Hepatocyte (in vitro differentiated cells): ENCODE results near the gene SLC25A34.

Experiments used
- EZH2 ChIP-seq: fragments of 200-600 bp; sonication (generic); IDR thresholded peaks from 2 replicates; pipeline ENCODE4 v1.6.1; 2016; ENCODE audit warnings: antibody characterized with exemption, mild to moderate bottlenecking, borderline replicate concordance
- EZH2phosphoT487 ChIP-seq: fragments of 200-600 bp; sonication (generic); IDR thresholded peaks from one replicate; pipeline ENCODE4 v1.6.1; 2018; ENCODE audit warnings: antibody characterized with exemption, mild to moderate bottlenecking, low read depth, moderate library complexity; ENCODE audit not compliant: unreplicated experiment, severe bottlenecking
- TF ChIP-seq, protein P1 (sequence below): fragments of 200-600 bp; sonication (generic); IDR thresholded peaks from 2 replicates; pipeline ENCODE4 v1.5.1; 2016; ENCODE audit warnings: antibody characterized with exemption, mild to moderate bottlenecking; ENCODE audit not compliant: poor library complexity

DNA sequence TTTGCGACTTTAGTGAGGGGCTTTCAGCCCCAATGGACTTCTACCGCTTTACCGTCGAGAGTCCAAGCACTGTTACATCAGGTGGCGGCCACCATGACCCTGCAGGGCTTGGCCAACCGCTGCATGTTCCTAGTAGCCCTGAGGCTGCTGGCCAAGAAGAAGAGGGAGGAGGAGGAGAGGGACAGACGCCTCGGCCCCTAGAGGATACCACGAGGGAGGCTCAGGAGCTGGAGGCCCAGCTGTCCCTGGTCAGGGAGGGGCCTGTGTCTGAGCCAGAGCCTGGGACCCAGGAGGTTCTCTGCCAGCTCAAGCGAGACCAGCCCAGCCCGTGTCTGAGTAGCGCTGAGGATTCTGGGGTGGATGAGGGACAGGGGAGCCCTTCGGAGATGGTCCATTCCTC is 8.6 kb upstream of the SLC25A34 start:
- TF ChIP-seq, protein P1, sequence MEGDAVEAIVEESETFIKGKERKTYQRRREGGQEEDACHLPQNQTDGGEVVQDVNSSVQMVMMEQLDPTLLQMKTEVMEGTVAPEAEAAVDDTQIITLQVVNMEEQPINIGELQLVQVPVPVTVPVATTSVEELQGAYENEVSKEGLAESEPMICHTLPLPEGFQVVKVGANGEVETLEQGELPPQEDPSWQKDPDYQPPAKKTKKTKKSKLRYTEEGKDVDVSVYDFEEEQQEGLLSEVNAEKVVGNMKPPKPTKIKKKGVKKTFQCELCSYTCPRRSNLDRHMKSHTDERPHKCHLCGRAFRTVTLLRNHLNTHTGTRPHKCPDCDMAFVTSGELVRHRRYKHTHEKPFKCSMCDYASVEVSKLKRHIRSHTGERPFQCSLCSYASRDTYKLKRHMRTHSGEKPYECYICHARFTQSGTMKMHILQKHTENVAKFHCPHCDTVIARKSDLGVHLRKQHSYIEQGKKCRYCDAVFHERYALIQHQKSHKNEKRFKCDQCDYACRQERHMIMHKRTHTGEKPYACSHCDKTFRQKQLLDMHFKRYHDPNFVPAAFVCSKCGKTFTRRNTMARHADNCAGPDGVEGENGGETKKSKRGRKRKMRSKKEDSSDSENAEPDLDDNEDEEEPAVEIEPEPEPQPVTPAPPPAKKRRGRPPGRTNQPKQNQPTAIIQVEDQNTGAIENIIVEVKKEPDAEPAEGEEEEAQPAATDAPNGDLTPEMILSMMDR, result no peak
- TF ChIP-seq EZH2phosphoT487, result no peak
- TF ChIP-seq EZH2, result no peak
